Keratinocyte (primary cell): ENCODE measurements around the gene BBOX1. TPM values are rescaled to one million over a fixed set of nuclear protein-coding genes. Genes with fewer than 3 reads are reported as not detected.

Experiments
- DNase-seq: peaks from one replicate; pipeline ENCODE4 v3.0.0-alpha.2; 2011; ENCODE audit warnings: low read depth, missing footprints, low spot score
- FAIRE-seq: peaks from 2 replicates; lab custom pipeline; 2011; peaks lifted over from hg19 to GRCh38; lab: Jason Lieb, UNC
- H2AFZ ChIP-seq: 2 replicates; pipeline ENCODE4 v1.6.0; 2012; ENCODE audit warnings: low read length, control low read depth, inconsistent platforms; ENCODE audit not compliant: control insufficient read depth
- H3K27ac ChIP-seq: 2 replicates; pipeline ENCODE4 v1.5.1; 2011; ENCODE audit warnings: low read length; ENCODE audit not compliant: control insufficient read depth, insufficient read depth
- H3K27me3 ChIP-seq: 3 replicates; pipeline ENCODE4 v1.6.0; 2011; ENCODE audit warnings: low read length; ENCODE audit not compliant: control insufficient read depth, insufficient read depth; ENCODE audit errors: extremely low read depth
- H3K36me3 ChIP-seq, 2 experiments: 2 replicates in 1 of 2; 3 replicates in 1 of 2; pipeline ENCODE4 v1.5.1; 2011; ENCODE audit warnings: low read length in 2 of 2, mild to moderate bottlenecking in 1 of 2; ENCODE audit not compliant: control insufficient read depth in 2 of 2, insufficient read depth in 2 of 2; ENCODE audit errors: extremely low read depth in 1 of 2
- H3K4me1 ChIP-seq: 3 replicates; pipeline ENCODE4 v1.5.1; 2011; ENCODE audit warnings: low read length; ENCODE audit not compliant: control insufficient read depth, insufficient read depth; ENCODE audit errors: extremely low read depth
- H3K4me2 ChIP-seq: 3 replicates; pipeline ENCODE4 v1.6.0; 2011; ENCODE audit warnings: low read depth, low read length; ENCODE audit not compliant: control insufficient read depth, insufficient read depth; ENCODE audit errors: extremely low read depth
- H3K4me3 ChIP-seq, 3 experiments: fragments of 200-600 bp in 1 of 3; sonication (generic) in 1 of 3; 2 replicates in 2 of 3; 3 replicates in 1 of 3; pipeline ENCODE4 v1.5.1; 2011 to 2016; ENCODE audit warnings: low read length in 3 of 3, mild to moderate bottlenecking in 3 of 3, control low read depth in 2 of 3, inconsistent platforms in 1 of 3, low read depth in 1 of 3, mixed read lengths in 1 of 3, mixed run types in 1 of 3, moderate library complexity in 1 of 3; ENCODE audit not compliant: control insufficient read depth in 2 of 3, insufficient read depth in 2 of 3; ENCODE audit errors: extremely low read depth in 1 of 3
- H3K79me2 ChIP-seq: 2 replicates; pipeline ENCODE4 v1.6.0; 2012; ENCODE audit warnings: low read length; ENCODE audit not compliant: control insufficient read depth, insufficient read depth
- H3K9ac ChIP-seq: 3 replicates; pipeline ENCODE4 v1.6.0; 2011; ENCODE audit warnings: low read length; ENCODE audit not compliant: control insufficient read depth, insufficient read depth; ENCODE audit errors: extremely low read depth
- H3K9me1 ChIP-seq: 3 replicates; pipeline ENCODE4 v1.6.0; 2011; ENCODE audit warnings: low read length; ENCODE audit not compliant: control insufficient read depth, insufficient read depth; ENCODE audit errors: extremely low read depth
- H3K9me3 ChIP-seq: 2 replicates; pipeline ENCODE4 v1.5.1; 2012; ENCODE audit warnings: low read depth, low read length; ENCODE audit not compliant: control insufficient read depth
- H4K20me1 ChIP-seq: 3 replicates; pipeline ENCODE4 v1.6.0; 2011; ENCODE audit warnings: low read length; ENCODE audit not compliant: control insufficient read depth, insufficient read depth; ENCODE audit errors: extremely low read depth
- CTCF ChIP-seq, 3 experiments: IDR thresholded peaks in 1 of 3; conservative IDR thresholded peaks in 1 of 3; optimal IDR thresholded peaks in 1 of 3; 2 replicates in 2 of 3; 3 replicates in 1 of 3; pipeline versions ENCODE3 to v1.5.1; 2011; ENCODE audit warnings: low read length in 3 of 3, mild to moderate bottlenecking in 3 of 3, moderate library complexity in 2 of 3, control low read depth in 1 of 3, inconsistent platforms in 1 of 3; ENCODE audit not compliant: insufficient read depth in 2 of 3; ENCODE audit errors: extremely low read depth in 1 of 3
- EZH2 ChIP-seq: IDR thresholded peaks from one replicate; pipeline ENCODE4 v1.6.1; 2012; ENCODE audit warnings: inconsistent platforms, mild to moderate bottlenecking, low read length, moderate library complexity
- dilution Hi-C: fragments of 300-500 bp; cut with MboI; formaldehyde crosslinking; loops from one replicate; pipeline ENCODE4 v1.7.0; 2020; ENCODE audit warnings: low sequenced_read_pairs; ENCODE audit not compliant: extremely low pct_ligation_motif_present
- polyA plus RNA-seq, 5 experiments: library from polyadenylated mRNA; depleted of rRNA in 3 of 5; stranded (reverse) in 3 of 5; stranded (forward) in 1 of 5; unstranded in 1 of 5; fragments of >200 nt; gene quantifications; 1 replicate in 1 of 5; 2 replicates in 3 of 5; 3 replicates in 1 of 5; pipeline versions ENCODE4 v1.2.1 to v1.2.3, GENCODE V29; 2011 to 2012; ENCODE audit warnings: missing spikeins in 2 of 5, low read depth in 1 of 5, low replicate concordance in 1 of 5

BBOX1 gene
- polyA plus RNA-seq, 1 donor (not counting 4 experiments of a cell fraction or from before 2014, with no cell fraction given): 2.4 TPM

- TF ChIP-seq CTCF (optimal IDR thresholded peaks at IDR 0.05 in 1 of 3, IDR thresholded peaks at IDR 0.05 in 1 of 3, conservative IDR thresholded peaks at IDR 0.05 in 1 of 3; ENCODE audit: extremely low read depth in 1 of 3, insufficient read depth in 2 of 3, low read length in 3 of 3) (no peak), EZH2 (no peak)
- Histone ChIP-seq H3K27me3 (no peaks in the 10 kb centered on the region), H3K9ac (no peak overlapping the region), H3K36me3 (no peaks in the 10 kb centered on the region), H3K79me2 (no peaks in the 10 kb centered on the region), H3K27ac (no peak overlapping the region), H3K9me1 (no peaks in the 10 kb centered on the region), H3K4me1 (no peaks in the 10 kb centered on the region), H3K4me3 (no peak overlapping the region), H3K4me2 (no peak overlapping the region), H3K9me3 (no peaks in the 10 kb centered on the region), H2AFZ (no peak overlapping the region), H4K20me1 (no peaks in the 10 kb centered on the region)
- DNase-seq (no peak), FAIRE-seq (no peak)
- dilution Hi-C loops: loop anchor here (25.0 kb wide), 1 partner anchor 378 kb away; no protein-coding TSS in a partner anchor
Observed at GRCh38 chr11:27139742-27140367, 99.2 kb downstream of the BBOX1 start.

GRCh38 chr11:27141576-27141975 lies 101.0 kb downstream of the BBOX1 start:
- Histone ChIP-seq H3K27ac (no peak overlapping the region), H3K9me1 (no peaks in the 10 kb centered on the region), H4K20me1 (no peaks in the 10 kb centered on the region), H3K9ac (no peak overlapping the region), H3K4me3 (no peak overlapping the region), H3K4me1 (no peaks in the 10 kb centered on the region), H3K4me2 (no peak overlapping the region), H3K79me2 (no peaks in the 10 kb centered on the region), H2AFZ (no peak overlapping the region), H3K36me3 (no peaks in the 10 kb centered on the region), H3K27me3 (no peaks in the 10 kb centered on the region), H3K9me3 (no peaks in the 10 kb centered on the region)
- no peak for FAIRE-seq
- dilution Hi-C loops: loop anchor here (25.0 kb wide), 1 partner anchor 379 kb away; no protein-coding TSS in a partner anchor
- TF ChIP-seq EZH2 (no peak), CTCF (optimal IDR thresholded peaks at IDR 0.05 in 1 of 3, IDR thresholded peaks at IDR 0.05 in 1 of 3, conservative IDR thresholded peaks at IDR 0.05 in 1 of 3; ENCODE audit: extremely low read depth in 1 of 3, insufficient read depth in 2 of 3, low read length in 3 of 3) (no peak)
- no peak for DNase-seq
